GM18526 (cell line): ENCODE results near the gene ITGB5.

Source experiments
- POLR2A ChIP-seq: IDR thresholded peaks from 3 replicates; pipeline ENCODE4 v1.6.1; 2011; ENCODE audit not compliant: insufficient read length; ENCODE audit errors: extremely low read depth

ITGB5 gene

GRCh38 chr3:124762661-124763011 is 124.5 kb downstream of the ITGB5 start:
- TF ChIP-seq POLR2A, result no peak

- TF ChIP-seq POLR2A, result no peak
Measured at GRCh38 chr3:124761935-124762660, 125.1 kb downstream of the ITGB5 start.

GRCh38 chr3:124761250-124761796 is 125.8 kb downstream of the ITGB5 start:
- no peak for TF ChIP-seq POLR2A

- TF ChIP-seq POLR2A, result no peak
Measured at GRCh38 chr3:124760601-124761000, 126.6 kb downstream of the ITGB5 start.

GRCh38 chr3:124759666-124760401 is 127.3 kb downstream of the ITGB5 start:
- no peak for TF ChIP-seq POLR2A

- TF ChIP-seq POLR2A, result no peak
Measured at GRCh38 chr3:124758851-124759635, 128.1 kb downstream of the ITGB5 start.

GRCh38 chr3:124752051-124752450 is 135.1 kb downstream of the ITGB5 start:
- no peak for TF ChIP-seq POLR2A

- no peak for TF ChIP-seq POLR2A
Measured at GRCh38 chr3:124751501-124751900, 135.7 kb downstream of the ITGB5 start.

GRCh38 chr3:124748560-124749198 is 138.5 kb downstream of the ITGB5 start:
- TF ChIP-seq POLR2A, result no peak

- no peak for TF ChIP-seq POLR2A
Measured at GRCh38 chr3:124747111-124747981, 139.8 kb downstream of the ITGB5 start.

- no peak for TF ChIP-seq POLR2A
Measured at GRCh38 chr3:124745756-124746155, 141.4 kb downstream of the ITGB5 start.

- TF ChIP-seq POLR2A, result no peak
Measured at GRCh38 chr3:124741027-124741426, 146.1 kb downstream of the ITGB5 start.

GRCh38 chr3:124731760-124732159 is 155.4 kb downstream of the ITGB5 start:
- TF ChIP-seq POLR2A, result no peak

- TF ChIP-seq POLR2A, result no peak
Measured at GRCh38 chr3:124730941-124731297, 156.2 kb downstream of the ITGB5 start.
